GM18868 (cell line): ENCODE data around the gene DMAP1.

Experiments used
- ATAC-seq: cut with Tn5 transposase; IDR thresholded peaks from one replicate; pipeline ENCODE4 v1.9.1; 2021; ENCODE audit warnings: mild to moderate bottlenecking, moderate library complexity; ENCODE audit not compliant: unreplicated experiment

The DMAP1 gene

DNA sequence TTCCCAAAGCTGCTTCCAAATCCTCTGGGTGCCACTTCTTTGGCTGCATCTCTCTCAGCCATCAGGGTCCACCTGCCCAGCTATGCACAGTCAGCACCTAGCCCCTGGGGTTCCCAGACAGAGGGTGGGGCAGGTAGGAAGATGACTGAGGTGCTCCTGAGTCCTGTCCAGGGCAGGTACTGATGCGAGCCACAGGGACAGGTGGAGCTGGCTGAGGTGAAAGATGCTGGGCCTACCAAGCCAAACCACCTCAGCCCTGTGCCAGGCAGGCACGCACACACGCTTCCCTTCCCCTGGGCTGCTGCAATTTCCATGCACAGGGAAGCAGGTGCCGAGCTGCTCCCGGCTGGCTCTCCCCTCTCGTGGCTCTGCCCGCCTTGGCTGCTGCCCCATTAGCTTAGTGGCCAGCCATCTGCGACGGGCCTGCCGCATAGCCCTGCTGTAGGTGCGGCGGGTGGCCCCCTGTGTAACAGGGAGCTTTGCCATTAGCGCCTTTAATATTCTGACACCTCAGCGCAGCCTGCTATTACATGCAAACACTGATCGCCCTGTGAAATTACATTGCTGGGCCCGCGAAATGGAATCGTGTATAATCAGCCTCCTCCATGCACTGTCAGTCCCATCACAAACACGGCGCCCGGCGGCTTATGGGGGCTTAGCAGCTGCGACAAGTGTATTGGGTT lies 38.9 kb downstream of the DMAP1 start:
- no peak for ATAC-seq

DNA sequence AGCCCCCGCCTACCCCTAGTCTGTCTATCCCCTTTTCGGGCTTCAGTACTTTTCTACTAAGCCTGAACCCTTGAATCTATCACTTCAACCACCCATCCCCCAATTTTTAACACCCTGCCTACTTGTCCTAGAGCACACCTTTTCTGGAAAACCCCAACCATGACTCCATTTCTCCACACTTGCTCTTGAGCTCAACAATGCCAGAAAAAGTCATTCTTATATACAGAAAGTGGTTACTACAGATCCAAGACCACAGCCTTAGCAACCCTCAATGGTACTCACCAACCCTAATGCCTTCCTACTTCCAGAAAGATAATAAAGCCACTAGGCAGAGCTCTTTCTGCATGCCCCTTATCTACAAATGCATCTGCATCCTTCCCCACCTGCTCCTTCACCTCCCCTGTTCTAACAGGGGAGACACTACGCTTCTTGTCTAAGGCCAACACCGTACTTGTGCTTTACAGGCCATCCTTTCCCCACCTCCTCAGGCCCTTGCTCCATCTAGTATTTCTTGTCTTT lies 41.2 kb downstream of the DMAP1 start:
- no peak for ATAC-seq

DNA sequence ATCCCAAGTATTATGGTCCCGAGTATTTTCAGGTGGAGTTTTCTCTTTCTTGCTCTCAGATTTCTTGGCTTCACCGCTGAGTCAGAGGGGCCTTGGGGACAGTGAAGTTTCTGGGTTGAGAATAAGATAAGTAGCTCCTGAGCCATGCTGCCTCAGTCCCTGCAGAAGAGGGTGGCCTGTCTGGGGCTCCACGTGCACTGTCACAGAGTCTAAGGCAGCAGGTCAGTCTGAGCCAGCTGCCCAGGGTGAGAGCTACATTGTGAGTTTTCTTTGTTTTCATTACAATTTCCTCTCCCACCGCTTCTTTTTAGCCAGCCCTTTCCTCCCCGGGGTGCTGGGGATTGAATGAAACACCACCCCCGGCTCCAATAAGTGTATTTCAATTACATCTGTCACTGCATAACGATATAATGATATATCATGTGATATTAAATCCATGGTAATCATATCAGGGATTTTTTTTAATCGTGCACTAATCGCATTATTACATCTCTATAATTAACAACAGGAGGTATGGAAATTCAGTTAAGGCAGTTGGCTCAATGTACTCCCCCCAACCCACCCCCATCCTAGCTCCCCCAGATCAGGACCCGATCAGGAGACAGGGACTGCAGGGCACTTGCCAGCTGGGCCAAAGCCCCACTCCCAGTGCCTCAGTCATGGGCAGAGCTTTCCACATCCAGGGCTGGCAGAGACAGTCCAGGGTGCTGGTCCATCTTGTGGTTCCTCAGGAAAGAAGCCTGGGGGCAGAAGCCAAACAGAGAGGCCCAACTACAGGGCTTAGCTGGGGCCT lies 43.7 kb downstream of the DMAP1 start:
- ATAC-seq: no peak

DNA sequence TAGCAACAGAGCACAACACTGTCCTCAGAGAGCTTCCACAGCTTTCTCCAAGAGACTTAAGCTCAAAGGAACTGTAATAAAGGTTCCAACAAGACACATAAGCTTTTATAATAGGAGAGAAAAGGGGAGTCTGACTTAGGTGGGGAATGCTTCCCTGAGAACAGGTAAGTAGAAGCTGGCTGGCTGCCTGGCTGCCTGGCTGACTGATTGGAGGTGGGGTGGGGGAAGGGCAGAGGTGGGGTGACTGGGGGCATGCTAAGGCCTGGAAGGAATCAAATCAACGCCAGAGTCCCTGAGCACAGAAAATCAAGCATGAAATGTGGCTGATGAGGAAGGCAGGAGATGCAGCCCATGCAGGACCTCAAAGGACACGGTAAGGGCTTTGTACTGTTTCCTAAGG lies 45.8 kb downstream of the DMAP1 start:
- no peak for ATAC-seq

DNA sequence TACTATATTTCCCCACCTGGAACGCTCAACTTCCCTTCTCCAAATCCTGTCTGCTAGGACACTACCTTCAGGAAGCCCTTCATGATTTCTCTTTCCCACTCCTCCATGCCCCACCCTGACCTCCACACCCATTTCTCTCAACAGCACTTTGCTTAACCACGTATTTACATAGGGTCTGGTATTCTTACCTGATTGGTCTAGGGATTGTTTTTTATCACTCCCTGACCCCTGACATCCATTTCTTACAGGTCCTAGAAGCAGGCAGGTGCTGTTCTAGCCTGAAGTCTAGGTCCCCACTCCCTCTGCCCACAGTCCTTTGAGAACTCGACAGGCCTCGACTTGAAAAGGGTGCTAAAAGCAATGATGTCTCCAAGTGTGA lies 47.5 kb downstream of the DMAP1 start:
- no peak for ATAC-seq

DNA sequence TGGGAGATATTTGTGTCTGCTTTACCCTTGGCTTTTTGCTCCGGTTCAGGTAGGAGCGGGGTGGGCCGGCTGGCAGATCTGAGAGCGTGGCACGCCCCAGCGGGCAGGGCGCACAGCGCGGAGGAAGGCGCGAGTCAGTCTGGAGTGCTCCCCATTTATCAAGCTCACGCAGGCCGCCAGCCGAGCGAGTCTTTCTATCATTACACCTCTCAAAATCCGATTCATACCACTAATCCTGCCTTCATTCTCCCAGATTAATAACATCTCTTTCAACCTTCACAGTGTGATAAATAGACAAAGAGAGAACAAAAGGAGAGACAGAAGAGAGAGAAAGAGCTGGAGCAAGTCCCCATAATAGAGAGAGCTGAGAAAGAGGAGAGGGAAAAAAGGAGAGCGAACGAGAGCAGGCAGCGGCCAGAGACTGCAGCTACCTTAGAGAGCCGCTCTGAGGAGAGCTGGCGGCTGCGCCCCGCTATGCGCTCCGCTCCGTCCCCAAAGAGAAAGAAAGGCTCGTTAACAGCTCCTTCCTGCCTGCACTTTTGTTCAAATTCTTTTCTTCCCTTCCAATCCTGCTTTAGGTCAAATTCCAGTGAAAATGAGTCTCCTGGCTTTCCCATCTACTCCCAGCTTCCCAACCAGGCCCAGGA lies 48.0 kb downstream of the DMAP1 start:
- no peak for ATAC-seq

DNA sequence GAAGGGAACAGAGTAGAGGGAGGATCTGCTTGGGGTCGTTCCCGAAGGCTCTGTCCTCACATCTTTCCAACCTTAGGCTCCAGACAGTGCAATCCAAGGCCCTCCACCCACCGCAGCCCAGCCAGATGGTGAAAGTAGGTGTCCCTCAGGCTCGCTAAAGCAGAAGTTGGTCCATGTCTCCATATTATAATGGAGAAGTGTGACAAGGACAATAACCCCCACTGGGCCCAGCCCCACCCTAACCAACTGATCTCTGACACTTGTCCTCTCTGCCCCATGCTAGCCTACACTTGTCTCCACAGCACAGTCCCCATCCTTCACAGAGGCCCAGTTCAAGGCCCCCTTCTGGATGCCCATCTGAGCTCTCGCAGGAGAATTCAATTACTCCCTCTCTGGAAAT lies 48.7 kb downstream of the DMAP1 start:
- ATAC-seq: no peak

DNA sequence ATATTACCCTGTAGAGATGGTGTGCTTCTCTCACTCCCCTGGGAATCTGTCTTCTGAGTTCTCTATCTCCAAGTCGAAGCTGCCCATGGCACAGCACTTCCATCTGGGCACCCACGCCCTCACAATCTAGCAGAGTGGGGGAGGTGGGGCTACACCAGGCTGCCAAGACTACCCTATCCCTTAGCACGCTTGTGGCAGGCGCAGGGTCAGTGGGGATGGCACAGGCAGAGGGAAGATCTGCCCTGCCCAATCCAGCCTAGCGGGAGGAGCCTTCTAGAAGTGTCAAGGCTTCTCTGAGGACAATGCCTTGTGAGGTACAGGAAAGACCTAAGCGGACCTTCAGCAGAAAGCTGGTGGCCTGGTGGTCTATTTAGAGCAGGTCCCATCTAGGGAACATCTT lies 49.1 kb downstream of the DMAP1 start:
- ATAC-seq: no peak

DNA sequence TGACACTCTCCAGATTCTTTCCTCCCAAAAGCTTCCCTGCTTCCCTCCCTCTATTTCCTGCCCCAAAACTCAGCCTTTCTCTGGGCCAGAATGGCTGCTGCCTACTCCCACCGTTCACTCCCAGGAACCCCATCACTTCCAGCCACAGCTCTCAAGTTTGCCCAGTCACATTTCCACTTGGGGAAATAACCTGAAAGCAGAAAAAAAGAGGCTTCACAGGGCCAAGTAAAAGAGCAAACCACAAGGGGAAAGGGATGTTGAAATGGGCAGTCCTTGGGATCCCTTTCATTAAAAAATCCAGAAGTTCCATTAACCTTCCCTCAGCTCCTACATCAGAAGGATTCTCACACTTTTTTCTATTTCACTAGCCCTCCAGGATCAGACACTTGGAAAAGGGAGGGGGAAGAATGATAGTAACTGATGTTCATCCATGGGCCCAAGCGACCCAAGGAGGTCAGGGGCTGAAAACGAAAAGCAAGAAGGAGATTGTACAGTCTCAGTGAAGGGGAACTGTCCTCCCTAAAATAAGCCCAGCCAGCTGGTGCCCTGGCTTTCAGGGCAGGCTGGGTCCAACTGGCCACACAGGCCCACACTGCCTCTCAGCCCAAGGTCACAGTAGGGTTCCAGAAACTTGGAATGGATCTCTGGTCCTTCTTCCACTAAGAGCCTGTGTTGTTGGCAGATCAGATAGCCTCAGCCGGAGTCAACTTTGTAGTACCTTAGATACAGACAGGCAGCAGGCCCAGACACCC lies 49.7 kb downstream of the DMAP1 start:
- no peak for ATAC-seq

DNA sequence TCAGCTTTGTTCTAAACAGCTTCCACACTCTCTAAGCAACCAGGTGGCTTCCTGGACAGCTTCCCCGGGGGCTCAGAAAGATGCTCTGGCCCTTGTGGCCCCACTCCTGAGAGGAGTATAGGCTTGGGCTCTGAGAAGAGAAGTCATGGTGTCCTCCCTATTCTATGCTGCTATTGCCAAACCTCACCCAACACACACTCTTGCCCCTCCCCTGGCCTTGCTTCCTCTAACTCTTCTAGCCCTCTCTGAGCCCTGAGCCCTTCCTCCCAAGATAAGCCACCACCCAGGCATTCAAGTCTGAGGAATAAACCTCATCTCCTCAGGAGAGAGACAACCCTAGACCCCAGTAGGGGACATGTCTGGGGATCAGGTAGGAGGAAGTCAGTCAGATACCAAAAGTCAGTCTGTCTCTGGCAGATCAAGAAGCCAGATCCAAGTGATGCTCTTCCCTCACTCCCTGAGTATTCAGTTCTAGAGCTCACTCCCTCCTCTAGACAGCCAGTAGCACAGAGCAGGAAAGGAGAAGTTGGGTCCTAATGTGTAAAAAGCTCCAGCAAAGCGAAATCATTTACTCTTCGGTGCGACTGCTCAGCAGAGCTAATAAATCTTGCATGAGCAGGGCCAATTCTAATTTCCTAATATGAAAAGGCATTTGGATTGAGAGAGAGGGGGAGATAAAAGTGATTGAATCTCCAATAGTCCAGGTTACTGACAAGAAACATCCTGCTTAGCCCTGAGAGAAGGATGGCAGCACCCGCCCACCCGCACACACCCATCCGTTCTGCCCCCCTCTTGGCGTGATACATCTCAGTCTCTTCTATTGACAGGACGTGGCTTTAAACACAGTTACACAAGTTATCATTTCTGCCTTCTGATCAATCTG lies 50.5 kb downstream of the DMAP1 start:
- ATAC-seq: no peak

DNA sequence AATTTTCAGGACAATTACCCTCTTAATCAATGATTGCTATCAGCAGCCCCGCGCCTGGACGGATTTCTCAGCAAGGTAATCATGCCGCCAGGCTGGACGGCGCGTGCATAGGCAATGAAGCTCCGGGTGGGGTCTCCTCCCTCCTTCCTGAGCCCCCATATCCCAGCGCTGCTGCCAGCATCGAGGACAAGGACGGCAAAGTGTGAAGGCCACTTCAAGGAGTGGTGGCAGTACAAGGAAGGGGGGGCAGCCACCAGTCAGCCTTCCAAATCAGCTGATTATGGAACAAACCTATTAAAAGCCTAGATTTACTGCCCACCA lies 51.1 kb downstream of the DMAP1 start:
- ATAC-seq: no peak

DNA sequence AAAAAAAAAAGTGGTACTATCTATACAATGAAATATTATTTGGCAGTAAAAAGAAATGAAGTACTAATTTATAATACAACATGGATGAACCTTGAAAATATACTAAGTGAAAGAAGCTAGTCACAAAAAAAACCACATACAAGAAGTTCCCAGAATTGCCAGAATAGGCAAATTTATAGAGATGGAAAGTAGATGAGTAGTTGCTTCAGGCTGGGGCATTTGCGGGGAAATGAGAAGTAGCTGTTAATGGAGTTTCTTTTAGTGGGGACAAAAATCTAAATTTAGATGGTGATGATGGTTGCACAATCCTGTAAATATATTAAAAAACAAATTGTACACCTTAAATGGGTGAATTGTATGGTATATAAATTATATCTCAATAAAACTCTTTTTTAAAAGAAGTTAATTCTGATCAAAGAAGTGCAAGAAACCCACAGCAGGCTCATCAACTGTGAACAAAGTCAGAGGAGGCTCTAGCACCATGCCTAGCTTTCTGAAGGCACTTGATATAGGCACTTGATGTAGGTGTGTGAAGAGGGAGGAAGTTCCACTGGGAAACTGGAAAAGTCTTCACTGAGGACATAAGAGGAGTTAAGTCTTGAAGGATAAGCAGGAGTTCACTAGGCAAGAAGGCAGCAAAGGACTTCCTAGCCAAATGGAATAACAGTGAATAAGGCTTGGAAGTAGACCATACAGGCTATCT lies 52.5 kb downstream of the DMAP1 start:
- ATAC-seq: no peak

DNA sequence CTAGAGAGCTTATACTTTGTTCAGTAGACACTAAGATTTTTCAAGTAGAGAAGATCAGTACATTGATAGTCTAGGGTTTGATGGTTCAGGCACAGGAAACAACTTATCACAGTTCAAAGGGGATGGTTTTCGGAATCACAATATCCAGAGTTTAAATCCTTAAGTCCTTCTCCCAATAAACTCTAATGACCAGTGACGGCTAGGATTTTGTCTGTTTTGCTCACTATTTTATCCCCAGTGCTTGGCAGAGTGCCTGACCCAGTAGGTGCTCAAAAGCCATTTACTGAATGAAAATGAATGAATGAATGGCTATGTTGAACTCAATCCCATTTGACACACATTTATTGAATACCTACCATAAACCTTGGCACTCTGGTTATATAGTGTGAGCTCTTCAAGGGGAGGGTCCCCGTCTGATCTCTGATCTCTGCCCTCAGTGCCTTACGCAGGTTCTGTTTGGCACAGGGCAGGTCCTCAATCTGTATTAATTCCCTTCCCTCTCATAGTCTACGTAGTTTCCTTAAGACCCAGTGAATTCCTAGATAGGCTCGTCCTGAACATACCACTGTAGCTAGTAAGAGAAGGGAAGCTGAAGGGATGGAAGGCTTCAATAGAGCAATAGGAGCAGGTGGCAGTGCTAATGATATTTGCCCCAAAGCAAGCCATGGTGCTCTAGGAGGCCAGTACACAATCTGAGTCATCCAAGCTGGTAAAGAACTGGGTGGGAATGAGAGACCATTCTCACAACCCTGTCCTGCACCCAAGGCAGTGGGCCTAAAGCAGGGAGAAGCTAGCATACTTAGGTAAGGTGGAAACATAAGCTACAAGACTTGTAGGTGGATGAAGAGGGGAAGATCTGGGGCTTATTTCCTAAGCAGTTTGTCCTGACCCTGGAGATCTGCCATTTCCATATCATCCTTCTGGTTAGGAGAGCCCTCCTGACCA lies 53.4 kb downstream of the DMAP1 start:
- no peak for ATAC-seq

DNA sequence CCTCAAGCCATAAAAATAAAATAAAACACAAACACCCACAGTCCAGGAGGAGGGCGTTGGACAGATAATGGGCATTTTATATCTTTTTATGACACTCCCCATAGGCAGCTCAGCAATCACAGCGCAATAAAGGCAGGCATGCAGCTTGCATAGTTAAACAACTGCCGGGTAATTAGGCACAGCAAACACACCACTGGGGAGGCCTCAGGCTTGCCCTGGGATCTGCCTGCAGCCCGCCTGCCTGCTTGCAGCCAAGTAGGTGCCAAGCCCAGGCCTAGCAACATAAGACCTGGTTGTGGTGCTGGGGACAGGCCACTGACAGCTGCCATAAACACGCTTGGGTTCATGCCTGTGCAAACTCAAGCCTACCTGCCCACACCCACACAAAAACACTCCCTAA lies 54.2 kb downstream of the DMAP1 start:
- no peak for ATAC-seq

DNA sequence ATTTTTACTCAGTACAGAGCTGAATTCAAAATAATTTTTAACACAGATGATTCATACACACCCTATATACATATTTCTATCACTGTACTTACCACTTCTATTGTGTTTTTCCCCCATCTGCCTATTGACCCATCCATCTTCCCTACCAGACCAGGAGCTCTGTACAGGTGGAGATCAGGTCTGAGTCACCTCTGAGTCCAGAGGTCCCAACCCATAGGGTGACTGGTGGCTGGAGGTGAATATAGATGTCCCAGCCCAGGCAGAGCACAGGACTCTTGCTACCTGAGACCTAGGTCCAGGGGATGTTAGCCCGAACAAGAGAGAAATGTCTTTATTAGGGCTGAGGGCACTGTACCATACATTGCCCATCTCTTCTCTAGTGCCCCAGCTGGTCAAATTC lies 54.8 kb downstream of the DMAP1 start:
- no peak for ATAC-seq
